ENCODE measurements around the gene TRHDE. TPM values are rescaled to one million over a fixed set of nuclear protein-coding genes. Genes with fewer than 3 reads are reported as not detected.

TRHDE gene
- polyA plus RNA-seq, 1 donor from 2014 or later = 20.6 TPM

DNA sequence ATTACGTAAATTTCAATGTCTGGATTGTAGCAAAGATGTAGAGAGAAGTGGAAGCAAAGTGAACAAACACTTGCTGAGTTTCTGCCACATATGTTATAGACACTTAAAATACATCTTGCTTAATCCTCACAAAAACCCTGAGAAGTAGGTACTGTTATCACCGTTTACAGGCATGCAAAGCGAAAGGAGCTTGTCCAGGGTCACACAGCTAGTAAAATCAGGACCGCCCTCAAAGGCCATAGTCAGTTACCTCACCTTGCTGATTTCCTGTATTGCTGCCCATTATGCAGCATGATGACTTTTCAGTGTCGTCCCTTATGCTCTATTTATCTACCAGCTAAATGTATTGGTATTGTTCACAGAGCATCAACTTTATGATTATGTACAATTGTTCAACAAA lies 39.8 kb downstream of the TRHDE start:
- TF ChIP-seq, protein P1, sequence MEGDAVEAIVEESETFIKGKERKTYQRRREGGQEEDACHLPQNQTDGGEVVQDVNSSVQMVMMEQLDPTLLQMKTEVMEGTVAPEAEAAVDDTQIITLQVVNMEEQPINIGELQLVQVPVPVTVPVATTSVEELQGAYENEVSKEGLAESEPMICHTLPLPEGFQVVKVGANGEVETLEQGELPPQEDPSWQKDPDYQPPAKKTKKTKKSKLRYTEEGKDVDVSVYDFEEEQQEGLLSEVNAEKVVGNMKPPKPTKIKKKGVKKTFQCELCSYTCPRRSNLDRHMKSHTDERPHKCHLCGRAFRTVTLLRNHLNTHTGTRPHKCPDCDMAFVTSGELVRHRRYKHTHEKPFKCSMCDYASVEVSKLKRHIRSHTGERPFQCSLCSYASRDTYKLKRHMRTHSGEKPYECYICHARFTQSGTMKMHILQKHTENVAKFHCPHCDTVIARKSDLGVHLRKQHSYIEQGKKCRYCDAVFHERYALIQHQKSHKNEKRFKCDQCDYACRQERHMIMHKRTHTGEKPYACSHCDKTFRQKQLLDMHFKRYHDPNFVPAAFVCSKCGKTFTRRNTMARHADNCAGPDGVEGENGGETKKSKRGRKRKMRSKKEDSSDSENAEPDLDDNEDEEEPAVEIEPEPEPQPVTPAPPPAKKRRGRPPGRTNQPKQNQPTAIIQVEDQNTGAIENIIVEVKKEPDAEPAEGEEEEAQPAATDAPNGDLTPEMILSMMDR (IDR thresholded peaks at IDR 0.05; ENCODE audit: poor library complexity, severe bottlenecking) = no peak
- no peak for TF ChIP-seq POLR2AphosphoS5 (IDR thresholded peaks at IDR 0.05)
- TF ChIP-seq MXI1 (conservative IDR thresholded peaks at IDR 0.05; ENCODE audit: poor library complexity, severe bottlenecking) = no peak
- TF ChIP-seq TAF1 (IDR thresholded peaks at IDR 0.05; ENCODE audit: low read depth) = no peak
- TF ChIP-seq SMC3 (conservative IDR thresholded peaks at IDR 0.05; ENCODE audit: poor library complexity) = no peak
- H3K27ac ChIP-seq (ENCODE audit: low read length) = no peak overlapping the region

DNA sequence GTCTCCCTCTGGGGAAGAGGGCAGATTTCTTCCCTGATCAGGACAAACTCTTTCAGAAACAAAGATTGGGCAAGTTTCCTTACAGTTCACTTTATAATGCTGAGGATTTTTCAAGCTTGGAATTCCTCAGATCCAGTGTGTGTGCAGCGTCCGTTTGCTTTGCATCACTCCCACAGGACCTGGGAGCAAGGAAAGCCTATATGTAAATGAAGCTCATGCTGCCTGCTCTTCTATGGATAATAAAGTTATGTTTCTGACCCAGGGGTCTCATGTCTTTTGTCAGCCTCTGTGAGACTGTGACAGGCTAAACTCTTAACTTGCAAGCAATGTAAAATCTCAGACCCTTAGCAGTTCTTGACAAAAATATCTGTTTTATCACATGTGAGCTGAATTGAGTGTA lies 41.6 kb downstream of the TRHDE start:
- H4K20me1 ChIP-seq (ENCODE audit: insufficient read depth) = no peaks in the 10 kb centered on the region
- H3K27ac ChIP-seq (ENCODE audit: low read length) = no peak overlapping the region
- no peaks in the 10 kb centered on the region for H3K79me2 ChIP-seq (replicated peaks; ENCODE audit: insufficient read depth, low read length)
- H3K4me2 ChIP-seq (ENCODE audit: low read length) = no peak overlapping the region
- no peak overlapping the region for H3K9ac ChIP-seq (ENCODE audit: low read length)
- no peaks in the 10 kb centered on the region for H3F3A ChIP-seq (ENCODE audit: insufficient read depth, low read length, poor library complexity, severe bottlenecking)
- no peaks in the 10 kb centered on the region for H3K9me2 ChIP-seq (ENCODE audit: insufficient read depth, low read length)
- H3K9me3 ChIP-seq (ENCODE audit: low read length) = no peaks in the 10 kb centered on the region
- no peak overlapping the region for H2AFZ ChIP-seq (ENCODE audit: low read depth, low read length)
- no peak overlapping the region for H3K4me3 ChIP-seq (ENCODE audit: low read length)
- H3K36me3 ChIP-seq (ENCODE audit: insufficient read depth, low read length) = no peaks in the 10 kb centered on the region
- TF ChIP-seq, protein P1 (IDR thresholded peaks at IDR 0.05; ENCODE audit: poor library complexity, severe bottlenecking) = no peak
- TF ChIP-seq MXI1 (conservative IDR thresholded peaks at IDR 0.05; ENCODE audit: poor library complexity, severe bottlenecking) (no peak), RAD21 (conservative IDR thresholded peaks at IDR 0.05) (no peak), POLR2AphosphoS5 (IDR thresholded peaks at IDR 0.05) (no peak), TAF1 (IDR thresholded peaks at IDR 0.05; ENCODE audit: low read depth) (no peak), SMC3 (conservative IDR thresholded peaks at IDR 0.05; ENCODE audit: poor library complexity) (no peak), EZH2 (IDR thresholded peaks at IDR 0.05; ENCODE audit: borderline replicate concordance, insufficient read depth, low read length, poor library complexity, severe bottlenecking) (no peak), EP300 (conservative IDR thresholded peaks at IDR 0.05; ENCODE audit: poor library complexity, severe bottlenecking) (no peak)
- TF ChIP-seq, protein P2, sequence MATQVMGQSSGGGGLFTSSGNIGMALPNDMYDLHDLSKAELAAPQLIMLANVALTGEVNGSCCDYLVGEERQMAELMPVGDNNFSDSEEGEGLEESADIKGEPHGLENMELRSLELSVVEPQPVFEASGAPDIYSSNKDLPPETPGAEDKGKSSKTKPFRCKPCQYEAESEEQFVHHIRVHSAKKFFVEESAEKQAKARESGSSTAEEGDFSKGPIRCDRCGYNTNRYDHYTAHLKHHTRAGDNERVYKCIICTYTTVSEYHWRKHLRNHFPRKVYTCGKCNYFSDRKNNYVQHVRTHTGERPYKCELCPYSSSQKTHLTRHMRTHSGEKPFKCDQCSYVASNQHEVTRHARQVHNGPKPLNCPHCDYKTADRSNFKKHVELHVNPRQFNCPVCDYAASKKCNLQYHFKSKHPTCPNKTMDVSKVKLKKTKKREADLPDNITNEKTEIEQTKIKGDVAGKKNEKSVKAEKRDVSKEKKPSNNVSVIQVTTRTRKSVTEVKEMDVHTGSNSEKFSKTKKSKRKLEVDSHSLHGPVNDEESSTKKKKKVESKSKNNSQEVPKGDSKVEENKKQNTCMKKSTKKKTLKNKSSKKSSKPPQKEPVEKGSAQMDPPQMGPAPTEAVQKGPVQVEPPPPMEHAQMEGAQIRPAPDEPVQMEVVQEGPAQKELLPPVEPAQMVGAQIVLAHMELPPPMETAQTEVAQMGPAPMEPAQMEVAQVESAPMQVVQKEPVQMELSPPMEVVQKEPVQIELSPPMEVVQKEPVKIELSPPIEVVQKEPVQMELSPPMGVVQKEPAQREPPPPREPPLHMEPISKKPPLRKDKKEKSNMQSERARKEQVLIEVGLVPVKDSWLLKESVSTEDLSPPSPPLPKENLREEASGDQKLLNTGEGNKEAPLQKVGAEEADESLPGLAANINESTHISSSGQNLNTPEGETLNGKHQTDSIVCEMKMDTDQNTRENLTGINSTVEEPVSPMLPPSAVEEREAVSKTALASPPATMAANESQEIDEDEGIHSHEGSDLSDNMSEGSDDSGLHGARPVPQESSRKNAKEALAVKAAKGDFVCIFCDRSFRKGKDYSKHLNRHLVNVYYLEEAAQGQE (IDR thresholded peaks at IDR 0.05; ENCODE audit: borderline replicate concordance) = no peak
- H3K27me3 ChIP-seq (ENCODE audit: insufficient read depth, low read depth, low read length) = no peaks in the 10 kb centered on the region

More for the DNA sequence above, 39.8 kb downstream of the TRHDE start:
- H4K20me1 ChIP-seq (ENCODE audit: insufficient read depth) = no peaks in the 10 kb centered on the region
- H3K9ac ChIP-seq (ENCODE audit: low read length) = no peak overlapping the region
- H3K9me3 ChIP-seq (ENCODE audit: low read length) = no peaks in the 10 kb centered on the region
- H3K9me2 ChIP-seq (ENCODE audit: insufficient read depth, low read length) = no peaks in the 10 kb centered on the region
- H3K79me2 ChIP-seq (replicated peaks; ENCODE audit: insufficient read depth, low read length) = no peaks in the 10 kb centered on the region
- H3K4me3 ChIP-seq (ENCODE audit: low read length) = no peak overlapping the region
- no peak overlapping the region for H3K4me2 ChIP-seq (ENCODE audit: low read length)
- no peak overlapping the region for H2AFZ ChIP-seq (ENCODE audit: low read depth, low read length)
- H3K27me3 ChIP-seq (ENCODE audit: insufficient read depth, low read depth, low read length) = no peaks in the 10 kb centered on the region
- no peaks in the 10 kb centered on the region for H3K36me3 ChIP-seq (ENCODE audit: insufficient read depth, low read length)
- no peaks in the 10 kb centered on the region for H3F3A ChIP-seq (ENCODE audit: insufficient read depth, low read length, poor library complexity, severe bottlenecking)
